Ramos (cell line): ENCODE measurements around the gene RFX6.

ENCODE experiments used
- in situ Hi-C: fragments of 300-500 bp; cut with MboI; formaldehyde crosslinking; loops from one replicate; pipeline ENCODE4 v1.14.3; 2022; ENCODE audit warnings: low sequenced_read_pairs; ENCODE audit not compliant: unreplicated experiment

The RFX6 gene

GRCh38 chr6:116894669-116895068 lies 17.6 kb downstream of the RFX6 start:
- in situ Hi-C loops: no loop called here

DNA sequence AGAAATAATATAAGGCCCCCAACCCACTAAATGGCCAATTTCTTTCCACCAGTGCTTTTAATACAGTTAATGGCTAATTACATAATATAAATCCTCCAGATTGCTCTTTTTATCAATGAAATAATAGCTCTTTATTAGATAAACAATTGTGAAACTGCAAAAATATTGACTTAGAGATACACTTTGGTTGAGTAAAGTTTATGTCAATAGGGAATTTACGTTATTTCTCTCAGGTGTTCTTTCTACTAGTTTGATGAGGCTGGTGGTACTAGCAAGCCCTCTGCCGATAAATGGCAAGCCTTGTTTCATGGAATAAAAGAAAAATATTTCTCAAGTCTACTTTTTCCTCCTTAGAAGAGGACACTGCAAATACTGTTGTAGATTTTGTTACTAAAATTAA lies 18.9 kb downstream of the RFX6 start:
- in situ Hi-C loops: no loop called here

GRCh38 chr6:116902634-116903033 lies 25.6 kb downstream of the RFX6 start:
- in situ Hi-C loops: no loop called here

DNA sequence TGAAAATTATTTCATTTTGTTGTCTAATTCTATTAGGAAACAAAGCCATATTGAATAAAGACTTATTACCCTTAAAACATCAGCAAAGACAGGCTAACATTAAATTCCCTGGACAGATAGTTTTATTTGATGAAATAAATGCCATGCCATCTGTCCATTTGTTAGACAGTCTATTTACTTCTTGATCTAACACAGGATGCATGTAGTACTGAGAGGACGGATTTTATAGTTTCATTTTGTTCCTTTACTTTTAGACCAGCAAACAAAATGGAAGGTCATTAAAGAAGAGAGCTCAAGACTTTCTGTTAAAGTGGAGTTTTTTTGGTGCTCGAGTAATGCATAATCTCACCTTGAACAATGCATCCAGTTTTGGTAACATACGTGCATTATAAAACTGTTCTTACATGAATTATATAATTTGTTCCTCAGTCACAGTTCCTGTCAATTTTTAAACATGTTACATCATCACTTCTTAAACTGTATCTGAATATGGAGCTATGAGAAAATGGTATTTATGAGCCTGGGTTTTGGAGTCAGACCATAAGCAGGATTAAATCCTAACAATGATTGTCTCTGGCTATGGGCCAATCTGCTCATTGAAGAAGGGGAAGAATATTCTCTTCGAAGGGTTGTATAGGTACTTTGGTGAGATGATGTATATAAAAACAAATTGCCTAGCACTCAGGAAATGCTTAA lies 46.0 kb downstream of the RFX6 start:
- in situ Hi-C loops: no loop called here

GRCh38 chr6:116924245-116924644 lies 47.2 kb downstream of the RFX6 start:
- in situ Hi-C loops: no loop called here

GRCh38 chr6:116925088-116925794 lies 48.2 kb downstream of the RFX6 start:
- in situ Hi-C loops: no loop called here

- in situ Hi-C loops: no loop called here
Measured at GRCh38 chr6:116928677-116929076, 51.6 kb downstream of the RFX6 start.

DNA sequence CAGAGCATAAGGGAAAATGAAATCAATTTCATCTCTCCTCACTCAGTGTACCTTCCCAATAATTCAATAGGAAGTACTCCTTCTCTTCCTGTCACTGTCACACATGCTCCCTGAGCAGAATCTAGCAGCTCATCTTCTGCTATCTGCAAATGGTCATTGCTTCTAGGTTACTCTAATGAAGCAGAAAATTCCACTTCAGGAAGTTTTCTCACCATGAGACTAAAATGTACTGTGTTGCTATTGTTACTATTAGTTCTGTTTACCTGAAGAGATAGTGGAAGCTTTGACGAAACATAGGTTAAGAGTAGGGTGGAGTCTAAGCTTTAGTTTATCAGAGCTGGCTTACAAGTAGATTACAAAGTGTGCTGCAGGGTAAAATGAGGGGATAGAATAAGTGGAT lies 52.8 kb downstream of the RFX6 start:
- in situ Hi-C loops: no loop called here

DNA sequence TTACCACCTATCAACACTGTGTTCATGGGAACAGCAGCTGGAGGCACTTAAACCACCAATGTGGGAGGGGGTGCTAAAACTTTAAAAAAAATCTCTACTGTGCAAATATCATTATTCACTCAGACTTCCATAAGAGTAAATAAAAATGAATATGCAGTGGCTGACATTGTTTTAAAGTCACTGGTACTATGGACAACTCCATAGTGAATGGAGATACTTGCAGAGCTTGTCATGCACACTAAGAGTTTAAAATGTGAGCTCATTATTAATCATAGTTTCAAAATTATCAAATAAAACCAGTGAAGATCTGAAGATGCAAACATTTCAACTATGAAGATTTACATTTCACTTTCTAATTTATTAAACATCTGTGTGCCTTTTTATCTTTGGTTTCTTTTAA lies 54.4 kb downstream of the RFX6 start:
- in situ Hi-C loops: no loop called here

DNA sequence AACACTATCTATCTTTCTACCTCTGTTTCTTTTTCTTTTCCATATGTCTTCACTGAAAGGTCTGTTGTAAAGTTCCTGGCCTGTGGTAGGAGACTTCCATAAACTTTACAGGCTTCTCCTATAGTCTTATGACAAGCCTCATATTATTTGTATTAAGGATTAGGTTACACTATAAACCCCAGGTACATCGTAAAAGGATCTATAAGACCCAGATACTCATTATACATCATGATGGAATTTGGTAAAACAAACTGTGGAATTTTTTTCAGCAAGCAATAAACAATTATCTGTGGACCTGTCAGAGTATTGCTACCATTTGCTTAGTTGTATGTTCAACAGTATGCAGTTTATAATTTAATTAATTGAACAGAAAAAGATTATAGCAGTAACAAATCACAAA lies 55.5 kb downstream of the RFX6 start:
- in situ Hi-C loops: no loop called here

- in situ Hi-C loops: no loop called here
Measured at GRCh38 chr6:116933485-116933884, 56.4 kb downstream of the RFX6 start.

DNA sequence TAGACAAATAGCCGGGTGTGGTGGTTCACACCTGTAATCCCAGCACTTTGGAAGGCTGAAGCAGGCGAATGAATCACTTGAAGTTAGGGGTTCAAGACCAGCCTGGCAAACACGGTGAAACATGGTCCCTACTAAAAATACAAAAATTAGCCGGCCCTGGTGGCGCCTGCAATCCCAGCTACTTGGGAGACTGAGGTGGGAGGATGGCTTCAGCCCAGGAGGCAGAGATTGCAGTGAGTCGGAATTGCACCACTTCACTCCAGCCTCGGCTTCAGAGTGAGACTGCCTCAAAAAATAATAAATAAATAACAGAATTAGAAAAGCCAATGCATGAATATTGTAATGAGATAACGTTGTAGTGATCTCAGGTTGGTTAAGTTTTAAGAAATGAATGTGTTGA lies 61.3 kb downstream of the RFX6 start:
- in situ Hi-C loops: no loop called here

GRCh38 chr6:116941727-116942126 lies 64.7 kb downstream of the RFX6 start:
- in situ Hi-C loops: no loop called here

GRCh38 chr6:116945809-116946208 lies 68.8 kb downstream of the RFX6 start:
- in situ Hi-C loops: no loop called here

DNA sequence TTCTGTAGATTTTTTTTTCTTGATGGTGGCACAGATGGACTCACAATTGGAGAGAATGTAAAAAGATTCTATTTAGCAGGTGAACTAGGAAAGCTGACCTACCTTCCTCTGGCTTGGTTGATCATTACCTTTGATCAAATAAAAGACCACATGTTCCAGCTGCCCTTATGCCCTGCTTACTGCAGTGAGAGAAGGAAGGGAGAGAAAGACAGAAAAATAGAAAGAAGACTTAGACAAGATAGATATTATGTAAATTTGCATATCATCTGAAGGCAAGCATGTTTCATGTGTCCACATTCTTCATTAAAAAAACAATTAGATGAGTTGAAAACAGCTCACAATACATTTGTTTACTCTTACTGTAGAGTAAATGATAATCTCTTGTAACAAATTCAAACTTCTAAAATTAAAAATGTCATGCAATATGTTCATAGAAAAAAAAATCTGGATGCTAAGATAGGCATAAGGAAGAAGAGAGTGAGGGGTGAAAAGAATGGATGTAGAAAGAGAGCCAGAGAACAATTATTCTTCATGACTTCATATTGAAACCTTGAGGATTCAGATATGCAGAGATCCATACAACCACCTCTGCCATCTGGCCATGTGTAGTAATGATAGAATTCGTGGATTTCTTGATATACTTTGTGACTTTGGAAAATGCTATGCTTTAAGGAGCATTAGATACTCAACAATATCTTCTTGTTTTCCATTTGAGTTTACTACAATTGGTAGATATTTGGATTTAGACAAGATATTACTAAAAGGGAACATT lies 71.7 kb downstream of the RFX6 start:
- in situ Hi-C loops: no loop called here

DNA sequence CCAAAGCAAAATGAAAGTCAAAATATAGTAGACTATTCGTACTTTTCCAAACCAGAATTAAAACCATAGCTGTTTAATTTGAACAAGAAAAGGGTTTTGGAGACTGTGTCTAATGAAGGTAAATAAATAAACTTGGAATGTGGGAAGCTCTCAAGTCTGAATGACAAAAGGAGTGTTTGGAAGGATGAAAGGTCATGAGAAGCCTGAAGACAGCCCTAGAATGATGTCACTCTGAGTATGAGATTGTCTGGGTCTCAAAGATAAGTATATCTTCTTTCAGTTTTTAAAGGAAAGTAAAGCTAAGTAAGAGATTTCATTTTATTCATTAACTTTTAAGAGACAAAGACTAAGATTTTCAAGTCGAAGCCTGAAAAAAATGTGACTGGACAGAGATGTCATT lies 72.9 kb downstream of the RFX6 start:
- in situ Hi-C loops: no loop called here

- in situ Hi-C loops: no loop called here
Measured at GRCh38 chr6:116954335-116954734, 77.3 kb downstream of the RFX6 start.

GRCh38 chr6:116954938-116955337 lies 77.9 kb downstream of the RFX6 start:
- in situ Hi-C loops: no loop called here

DNA sequence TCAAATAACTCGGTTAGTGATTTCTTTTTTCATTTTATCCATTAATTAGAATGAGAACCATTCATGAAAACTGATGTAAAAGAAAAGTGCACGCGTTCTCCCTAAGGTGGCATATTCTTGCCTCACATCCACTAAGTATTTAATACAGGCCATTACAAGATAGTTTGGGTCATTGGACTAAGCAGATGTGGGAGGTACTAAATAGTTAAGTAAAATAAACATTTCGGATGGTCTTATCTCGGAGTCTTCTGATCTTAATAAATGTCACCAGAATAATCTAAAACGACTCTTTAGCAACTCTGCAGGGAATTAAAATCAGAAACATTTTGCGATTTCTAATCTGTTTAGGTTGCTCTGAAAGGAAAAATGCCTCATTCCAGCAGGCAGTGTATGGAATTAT lies 78.7 kb downstream of the RFX6 start:
- in situ Hi-C loops: no loop called here

- in situ Hi-C loops: no loop called here
Measured at GRCh38 chr6:116963972-116964371, 86.9 kb downstream of the RFX6 start.
